DND-41 (cell line): ENCODE measurements around the gene PIGH.

Source experiments
- ATAC-seq: fragments of 200-7000 bp; cut with Tn5 transposase; 3 replicates; pipeline ENCODE4 v1.9.1; 2021; ENCODE audit warnings: low read depth; ENCODE audit not compliant: insufficient read depth
- DNase-seq: peaks from one replicate; pipeline ENCODE4 v3.0.0-alpha.2; 2020
- H2AFZ ChIP-seq: 2 replicates; pipeline ENCODE4 v1.6.0; 2012; ENCODE audit warnings: low read depth, low read length
- H3K27ac ChIP-seq: 2 replicates; pipeline ENCODE4 v1.5.1; 2012; ENCODE audit warnings: low read length, inconsistent platforms
- H3K27me3 ChIP-seq: fragments of 200-600 bp; sonication (generic); 2 replicates; pipeline ENCODE4 v1.6.0; 2012; ENCODE audit warnings: low read length, mild to moderate bottlenecking, inconsistent platforms; ENCODE audit not compliant: insufficient read depth, poor library complexity
- H3K36me3 ChIP-seq: 2 replicates; pipeline ENCODE4 v1.5.1; 2012; ENCODE audit warnings: low read length, inconsistent platforms; ENCODE audit not compliant: insufficient read depth
- H3K4me1 ChIP-seq: 2 replicates; pipeline ENCODE4 v1.5.1; 2012; ENCODE audit warnings: mild to moderate bottlenecking, low read length; ENCODE audit not compliant: insufficient read depth
- H3K4me2 ChIP-seq: 2 replicates; pipeline ENCODE4 v1.6.0; 2012; ENCODE audit warnings: mild to moderate bottlenecking, moderate library complexity, low read length, inconsistent platforms; ENCODE audit not compliant: insufficient read depth
- H3K4me3 ChIP-seq, 2 experiments: fragments of 200-600 bp in 1 of 2; shearing (Covaris generic) in 1 of 2; 2 replicates each; pipeline ENCODE4 v1.5.1; 2012 to 2016; ENCODE audit warnings: inconsistent platforms in 2 of 2, low read length in 2 of 2, mild to moderate bottlenecking in 2 of 2, low read depth in 1 of 2, moderate library complexity in 1 of 2
- H3K79me2 ChIP-seq: 2 replicates; pipeline ENCODE4 v1.6.0; 2012; ENCODE audit warnings: low read length, inconsistent platforms; ENCODE audit not compliant: insufficient read depth
- H3K9ac ChIP-seq: 2 replicates; pipeline ENCODE4 v1.6.0; 2012; ENCODE audit warnings: low read depth, mild to moderate bottlenecking, inconsistent platforms, low read length, moderate library complexity
- H3K9me3 ChIP-seq: 2 replicates; pipeline ENCODE4 v1.5.1; 2012; ENCODE audit warnings: low read length, moderate library complexity, mild to moderate bottlenecking, inconsistent platforms; ENCODE audit not compliant: insufficient read depth, severe bottlenecking
- H4K20me1 ChIP-seq: 2 replicates; pipeline ENCODE4 v1.6.0; 2012; ENCODE audit warnings: low read length; ENCODE audit not compliant: insufficient read depth
- CTCF ChIP-seq: IDR thresholded peaks from 2 replicates; pipeline ENCODE4 v1.5.1; 2012; ENCODE audit warnings: borderline replicate concordance, low read length, moderate library complexity, mild to moderate bottlenecking; ENCODE audit not compliant: poor library complexity, severe bottlenecking; ENCODE audit errors: extremely low read depth
- EZH2 ChIP-seq: IDR thresholded peaks from 3 replicates; pipeline ENCODE4 v1.6.1; 2012; ENCODE audit warnings: borderline replicate concordance, low read depth, mild to moderate bottlenecking, moderate library complexity, low read length, inconsistent platforms; ENCODE audit not compliant: severe bottlenecking

Gene PIGH

DNA sequence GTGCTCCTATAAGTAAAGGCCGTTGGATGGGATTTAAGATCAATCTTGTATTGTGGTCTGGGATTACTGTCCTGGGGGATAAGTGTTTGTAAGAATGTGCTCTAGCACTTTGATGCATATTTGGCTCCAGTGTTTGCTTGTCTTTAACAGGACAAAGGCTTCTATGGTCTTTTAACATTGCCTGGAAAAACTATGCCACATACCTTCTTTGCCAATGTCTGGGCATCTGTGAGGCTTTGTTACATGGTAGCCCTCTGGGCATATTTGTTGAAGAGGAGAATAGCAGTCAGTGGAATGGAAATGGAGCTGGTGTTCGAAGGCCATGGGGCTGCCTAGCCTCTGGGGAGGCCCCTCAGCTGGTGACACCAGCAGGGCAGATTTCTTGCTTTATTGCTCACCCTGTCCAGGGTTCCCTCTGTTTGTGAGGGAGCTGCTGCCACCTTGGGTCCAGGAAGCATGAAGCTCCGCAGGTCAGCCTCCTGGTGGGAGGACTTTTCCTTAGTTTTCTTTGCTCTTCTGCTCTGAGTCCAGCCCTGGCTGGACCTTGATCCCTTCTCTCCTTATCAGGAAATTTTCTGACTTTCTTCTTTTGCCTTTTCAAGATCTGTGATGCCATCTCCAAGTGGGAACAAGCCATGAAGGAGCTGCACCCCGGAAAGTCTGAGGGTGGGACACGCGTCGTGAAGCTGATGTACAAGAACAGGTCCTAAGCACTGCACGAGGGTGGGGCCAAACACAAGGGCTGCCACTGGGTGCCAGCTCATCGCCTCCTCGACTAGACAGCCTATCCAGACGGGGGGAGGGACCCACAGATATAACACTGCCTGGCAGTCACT lies 19.5 kb downstream of the PIGH start:
- Histone ChIP-seq H3K4me1 (no peaks in the 10 kb centered on the region), H3K27me3 (no peaks in the 10 kb centered on the region), H3K9me3 (no peaks in the 10 kb centered on the region), H3K79me2 (no peaks in the 10 kb centered on the region), H3K9ac (no peak overlapping the region), H3K4me3 (no peak overlapping the region), H2AFZ (no peak overlapping the region), H3K36me3 (no peaks in the 10 kb centered on the region), H3K27ac (no peak overlapping the region), H3K4me2 (no peak overlapping the region), H4K20me1 (no peaks in the 10 kb centered on the region)
- DNase-seq (no peak), ATAC-seq (no peak; the same call in 2 of the 3 replicates)
- TF ChIP-seq EZH2 = no peak
- TF ChIP-seq CTCF = no peak

- Histone ChIP-seq H3K4me1 (no peaks in the 10 kb centered on the region), H3K4me3 (no peak overlapping the region), H3K27me3 (no peaks in the 10 kb centered on the region), H3K9me3 (no peaks in the 10 kb centered on the region), H4K20me1 (no peaks in the 10 kb centered on the region), H3K27ac (no peak overlapping the region), H3K79me2 (no peaks in the 10 kb centered on the region), H2AFZ (no peak overlapping the region), H3K4me2 (no peak overlapping the region), H3K36me3 (no peaks in the 10 kb centered on the region), H3K9ac (no peak overlapping the region)
- no peak for DNase-seq
- TF ChIP-seq EZH2 (no peak), CTCF (no peak)
- ATAC-seq = no peak
Observed at GRCh38 chr14:67579636-67580035, 20.4 kb downstream of the PIGH start.

DNA sequence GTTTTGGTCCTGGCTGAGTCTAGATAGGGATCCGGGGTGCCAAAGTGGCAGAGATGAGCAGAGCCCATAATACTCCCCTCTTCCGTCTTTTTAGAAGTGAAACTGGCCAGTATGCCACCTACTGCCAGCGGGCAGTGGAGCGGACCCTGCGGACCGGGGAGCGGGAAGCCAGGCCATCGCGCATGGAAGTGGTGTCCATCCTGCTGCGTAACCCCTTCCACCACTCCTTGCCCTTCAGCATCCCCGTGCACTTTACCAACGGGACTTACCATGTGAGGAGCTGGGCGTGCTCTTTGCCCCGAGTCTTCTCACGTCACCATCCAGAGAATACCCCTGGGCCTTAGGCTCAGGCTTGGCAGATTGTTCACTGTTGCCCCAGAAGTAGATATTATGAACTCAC lies 21.0 kb downstream of the PIGH start:
- H3K4me3 ChIP-seq = no peak overlapping the region
- no peaks in the 10 kb centered on the region for H3K4me1 ChIP-seq
- H2AFZ ChIP-seq = no peak overlapping the region
- H3K79me2 ChIP-seq = no peaks in the 10 kb centered on the region
- no peaks in the 10 kb centered on the region for H3K27me3 ChIP-seq
- no peaks in the 10 kb centered on the region for H3K36me3 ChIP-seq
- ATAC-seq = no peak
- no peak for DNase-seq
- no peaks in the 10 kb centered on the region for H4K20me1 ChIP-seq
- no peak overlapping the region for H3K4me2 ChIP-seq
- H3K9ac ChIP-seq = no peak overlapping the region
- H3K9me3 ChIP-seq = no peaks in the 10 kb centered on the region
- H3K27ac ChIP-seq = no peak overlapping the region
- TF ChIP-seq CTCF = no peak
- no peak for TF ChIP-seq EZH2
